Activated CD4-positive, alpha-beta T cell treated with anti-CD3 and anti-CD28 coated beads for 1 hour (primary cell): Measurements from ENCODE around the gene NPC1L1.

ENCODE experiments used
- DNase-seq: peaks from one replicate; pipeline ENCODE4 v3.0.0-alpha.2; 2020

The NPC1L1 gene, protein sequence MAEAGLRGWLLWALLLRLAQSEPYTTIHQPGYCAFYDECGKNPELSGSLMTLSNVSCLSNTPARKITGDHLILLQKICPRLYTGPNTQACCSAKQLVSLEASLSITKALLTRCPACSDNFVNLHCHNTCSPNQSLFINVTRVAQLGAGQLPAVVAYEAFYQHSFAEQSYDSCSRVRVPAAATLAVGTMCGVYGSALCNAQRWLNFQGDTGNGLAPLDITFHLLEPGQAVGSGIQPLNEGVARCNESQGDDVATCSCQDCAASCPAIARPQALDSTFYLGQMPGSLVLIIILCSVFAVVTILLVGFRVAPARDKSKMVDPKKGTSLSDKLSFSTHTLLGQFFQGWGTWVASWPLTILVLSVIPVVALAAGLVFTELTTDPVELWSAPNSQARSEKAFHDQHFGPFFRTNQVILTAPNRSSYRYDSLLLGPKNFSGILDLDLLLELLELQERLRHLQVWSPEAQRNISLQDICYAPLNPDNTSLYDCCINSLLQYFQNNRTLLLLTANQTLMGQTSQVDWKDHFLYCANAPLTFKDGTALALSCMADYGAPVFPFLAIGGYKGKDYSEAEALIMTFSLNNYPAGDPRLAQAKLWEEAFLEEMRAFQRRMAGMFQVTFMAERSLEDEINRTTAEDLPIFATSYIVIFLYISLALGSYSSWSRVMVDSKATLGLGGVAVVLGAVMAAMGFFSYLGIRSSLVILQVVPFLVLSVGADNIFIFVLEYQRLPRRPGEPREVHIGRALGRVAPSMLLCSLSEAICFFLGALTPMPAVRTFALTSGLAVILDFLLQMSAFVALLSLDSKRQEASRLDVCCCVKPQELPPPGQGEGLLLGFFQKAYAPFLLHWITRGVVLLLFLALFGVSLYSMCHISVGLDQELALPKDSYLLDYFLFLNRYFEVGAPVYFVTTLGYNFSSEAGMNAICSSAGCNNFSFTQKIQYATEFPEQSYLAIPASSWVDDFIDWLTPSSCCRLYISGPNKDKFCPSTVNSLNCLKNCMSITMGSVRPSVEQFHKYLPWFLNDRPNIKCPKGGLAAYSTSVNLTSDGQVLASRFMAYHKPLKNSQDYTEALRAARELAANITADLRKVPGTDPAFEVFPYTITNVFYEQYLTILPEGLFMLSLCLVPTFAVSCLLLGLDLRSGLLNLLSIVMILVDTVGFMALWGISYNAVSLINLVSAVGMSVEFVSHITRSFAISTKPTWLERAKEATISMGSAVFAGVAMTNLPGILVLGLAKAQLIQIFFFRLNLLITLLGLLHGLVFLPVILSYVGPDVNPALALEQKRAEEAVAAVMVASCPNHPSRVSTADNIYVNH (N-terminal part only)

DNA sequence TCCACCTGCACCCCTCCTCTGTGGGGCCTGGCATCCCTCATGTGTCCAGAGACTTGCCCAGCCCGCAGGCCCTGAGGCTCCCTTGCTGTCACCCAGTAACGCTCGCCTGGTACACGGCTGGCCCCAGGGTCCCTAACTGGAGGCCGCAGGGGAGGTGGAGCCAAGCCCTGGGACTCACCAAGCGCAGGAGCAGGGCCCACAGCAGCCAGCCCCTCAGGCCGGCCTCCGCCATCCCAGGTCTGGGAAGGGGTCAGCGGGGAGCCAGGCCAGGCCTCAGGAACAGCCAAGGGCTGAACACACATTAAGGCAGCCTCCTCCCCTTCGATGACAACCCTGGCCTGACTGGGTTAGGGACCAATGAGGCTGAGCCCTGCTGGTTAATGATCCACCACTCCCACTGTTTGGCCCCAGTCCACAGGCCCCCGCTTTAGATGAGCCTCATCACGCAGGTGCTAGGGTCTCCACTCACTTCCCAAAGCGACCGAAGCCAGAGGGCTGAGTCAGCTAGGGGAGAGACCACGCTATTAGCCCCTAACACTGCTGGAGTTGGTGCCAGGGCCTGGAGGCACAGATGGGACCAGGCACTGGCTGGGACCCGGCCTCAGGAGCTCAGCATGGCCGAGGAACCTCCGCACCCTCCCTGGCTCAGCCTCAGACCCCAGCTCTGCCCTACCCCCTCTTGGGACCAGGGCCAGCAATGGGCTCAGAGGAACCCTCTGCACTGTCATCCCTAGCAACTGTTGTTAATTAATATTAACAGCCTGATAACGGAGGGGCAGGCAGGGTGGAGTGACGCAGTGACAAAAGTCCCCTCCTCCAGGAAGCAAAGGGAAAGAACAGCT, at the start of gene NPC1L1:
Gene NPC1L1, minus strand, starts transcription at position 303 of the 842 bp plus-strand sequence. Its CDS starts 71 bp downstream, at position 232.
- no peak for DNase-seq

DNA sequence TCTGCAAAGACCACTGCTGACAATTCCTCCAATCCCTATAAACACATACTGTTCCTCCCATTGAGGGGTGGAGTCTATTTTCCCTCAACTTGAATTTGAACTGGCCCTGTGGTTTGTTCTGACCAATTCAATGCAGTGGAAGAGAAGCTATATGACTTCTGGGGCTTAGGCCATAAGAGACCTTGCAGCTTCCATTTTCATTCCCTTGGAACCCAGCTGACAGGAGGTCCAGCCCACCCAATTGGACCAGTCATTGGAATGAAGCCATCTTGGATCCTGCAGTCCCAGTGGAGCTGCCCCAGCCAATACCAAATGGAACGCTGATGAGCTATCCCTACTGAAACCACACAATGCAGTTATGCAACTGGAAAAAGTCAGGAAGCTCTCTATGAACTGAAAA, 49.8 kb upstream of the NPC1L1 start:
- no peak for DNase-seq

DNA sequence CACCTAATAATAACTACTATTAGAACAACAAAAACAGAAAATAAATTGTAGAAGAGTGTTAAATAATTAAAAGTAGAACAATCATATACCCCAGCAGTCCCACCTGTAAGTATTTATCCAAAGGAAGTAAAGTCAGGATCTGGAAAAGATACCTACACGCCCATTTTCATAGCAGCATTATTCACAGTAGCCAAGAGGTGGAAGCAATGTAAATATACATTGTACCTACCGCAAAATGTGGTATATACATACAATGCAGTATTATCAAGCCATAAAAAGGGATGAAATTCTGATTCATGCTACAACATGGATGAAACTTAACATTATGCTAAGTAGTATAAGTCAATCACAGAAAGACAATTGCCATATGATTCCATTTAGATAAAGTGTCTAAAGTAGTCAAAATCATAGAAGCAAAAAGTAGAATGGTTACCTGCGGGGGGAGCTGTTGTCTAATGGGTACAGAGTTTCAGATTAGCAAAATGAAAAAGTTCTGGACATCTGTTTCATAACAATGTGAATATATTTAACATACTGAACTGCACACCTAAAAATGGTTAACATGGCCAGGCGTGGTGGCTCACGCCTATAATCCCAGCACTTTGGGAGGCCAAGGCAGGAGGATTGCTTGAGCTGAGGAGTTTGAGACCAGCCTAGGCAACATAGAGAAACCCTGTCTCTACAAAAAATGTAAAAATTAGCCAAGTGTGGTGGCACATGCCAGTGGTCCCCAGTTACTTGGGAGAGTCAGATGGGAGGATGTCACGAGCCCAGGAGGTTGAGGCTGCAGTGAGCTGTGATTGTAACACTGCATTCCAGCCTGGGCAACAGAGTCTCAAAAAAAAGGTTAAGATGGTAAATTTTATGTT, 46.9 kb upstream of the NPC1L1 start:
- no peak for DNase-seq

DNA sequence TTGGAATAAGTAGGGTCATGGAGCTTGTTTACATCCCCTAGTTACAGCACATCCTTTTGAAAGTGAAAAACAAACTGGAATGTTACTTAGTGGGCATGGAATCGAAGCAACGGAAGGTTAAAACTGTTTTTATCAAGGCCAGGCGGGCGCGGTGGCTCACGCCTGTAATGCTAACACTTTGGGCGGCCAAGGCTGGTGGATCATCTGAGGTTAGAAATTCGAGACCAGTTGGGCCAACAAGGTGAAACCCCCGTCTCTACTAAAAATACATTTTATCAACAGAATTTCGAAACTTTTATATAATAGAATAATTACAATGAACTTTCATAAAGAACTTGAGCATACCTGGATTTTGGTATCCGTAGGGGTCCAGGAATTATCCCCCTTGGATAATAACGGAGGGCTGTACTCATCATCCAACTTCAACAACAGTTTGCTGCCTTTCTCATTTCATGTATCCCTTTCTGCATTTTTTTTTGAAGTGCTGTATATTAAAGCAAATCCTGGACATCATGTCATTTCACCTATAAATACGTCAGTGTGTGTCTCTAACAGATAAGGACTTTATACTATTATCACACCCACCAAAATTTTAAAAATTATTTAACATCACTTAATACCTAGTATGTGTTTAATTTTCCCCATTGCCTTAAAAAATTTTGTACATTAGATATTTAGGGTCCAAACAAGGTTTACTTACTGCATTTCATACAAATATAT, 42.2 kb upstream of the NPC1L1 start:
- DNase-seq, result no peak

DNA sequence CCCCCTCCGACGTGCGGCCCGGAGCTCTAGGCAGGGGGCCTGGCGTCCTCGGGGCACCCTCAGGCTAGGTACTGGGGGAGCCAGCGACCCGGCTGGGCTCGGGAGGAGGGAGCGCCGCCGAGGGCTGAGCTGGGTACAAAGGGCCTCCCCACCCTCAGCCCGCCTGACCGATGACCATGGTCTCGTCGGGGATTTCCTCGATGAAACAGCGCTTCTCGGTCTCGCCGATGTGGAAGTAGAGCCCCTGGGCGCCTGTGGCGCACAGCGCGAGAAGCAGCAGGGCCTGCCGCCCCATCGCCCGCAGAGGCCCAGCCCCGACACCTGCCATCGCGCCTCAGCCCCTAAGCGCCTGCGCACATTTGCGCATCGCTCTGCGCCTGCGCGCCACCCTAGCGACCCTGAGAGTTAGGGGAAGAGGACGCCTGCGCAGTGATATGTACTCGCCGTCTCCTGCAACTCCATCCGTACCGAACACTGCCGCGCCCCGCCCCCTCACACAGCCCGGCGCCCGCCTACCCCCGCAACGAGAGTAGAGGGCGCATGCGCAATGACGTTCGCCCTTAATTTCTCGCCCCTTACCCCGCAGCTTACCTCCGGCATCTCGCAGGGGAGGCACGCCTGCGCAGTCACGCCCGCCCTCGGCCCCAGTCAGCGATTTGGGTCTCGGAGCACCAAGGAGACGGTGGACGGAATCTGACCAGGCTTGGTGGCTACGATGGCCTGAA, 40.9 kb upstream of the NPC1L1 start, which contains the start of gene TMED4:
Gene TMED4, minus strand, starts transcription at position 353 of the 725 bp plus-strand sequence. Its CDS starts 25 bp downstream, at position 328.
- DNase-seq, result peak; percentile 100

DNA sequence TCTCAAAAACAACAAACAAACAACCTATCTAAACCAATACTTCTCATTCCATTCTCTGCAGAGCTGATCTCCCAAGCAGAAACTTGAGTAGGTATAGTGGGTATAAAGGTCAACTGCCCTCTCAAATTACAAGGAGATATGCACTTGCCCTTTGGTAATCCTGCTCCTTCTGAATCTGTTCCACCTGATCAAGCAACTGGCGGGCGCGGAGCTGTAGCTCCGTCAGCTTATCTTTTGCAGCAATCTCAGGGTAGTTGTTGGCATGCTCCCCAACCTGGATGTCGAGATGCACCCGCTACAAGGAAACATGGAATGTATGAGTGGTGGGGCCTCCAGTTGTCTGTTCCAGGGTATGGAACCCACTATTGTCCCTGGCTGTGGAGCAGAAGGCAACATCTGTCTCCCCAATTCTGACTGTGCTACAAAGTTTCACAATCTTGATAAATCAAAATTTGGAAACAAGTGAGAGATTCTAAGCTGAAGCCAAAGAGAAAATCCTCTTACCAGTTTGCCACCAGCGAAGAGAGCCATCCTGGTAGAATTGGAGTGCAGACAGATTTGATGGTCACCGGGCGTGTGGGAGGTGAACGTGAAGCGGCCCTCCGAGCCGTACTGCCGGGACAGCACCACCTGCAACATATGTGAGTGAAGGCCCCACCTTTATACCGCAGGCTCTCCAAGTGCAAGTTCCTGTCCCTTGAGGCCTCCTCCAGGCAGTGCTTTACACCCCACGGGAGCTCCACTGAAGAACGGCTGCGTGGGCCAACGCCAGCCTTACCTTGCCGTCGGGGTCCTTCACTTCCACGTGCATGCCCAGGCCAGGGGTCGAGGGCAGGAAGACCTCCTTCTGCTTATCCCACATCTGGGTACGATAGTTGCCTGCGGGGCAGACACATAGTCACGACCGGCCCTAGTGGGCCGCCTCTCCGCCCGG, 40.1 kb upstream of the NPC1L1 start:
- peak; percentile 22 for DNase-seq

DNA sequence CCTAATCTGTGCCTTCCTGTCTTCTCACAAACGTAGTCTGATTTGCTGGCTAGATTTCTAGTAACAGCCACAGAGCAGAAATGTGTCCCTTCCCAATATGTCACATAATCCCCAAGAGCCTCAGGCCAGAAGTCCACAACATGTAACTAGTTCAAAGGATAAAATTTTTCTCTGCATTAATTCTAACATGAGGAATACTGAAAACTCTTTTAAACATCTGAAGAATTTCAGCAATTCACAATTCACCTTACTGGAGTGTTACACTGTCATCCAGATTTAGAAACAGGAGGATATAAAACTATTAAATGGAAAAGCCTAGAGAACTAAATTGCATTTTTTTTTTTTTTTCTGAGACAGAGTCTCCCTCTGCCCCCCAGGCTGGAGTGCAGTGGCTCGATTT, 35.1 kb upstream of the NPC1L1 start:
- DNase-seq, result no peak

DNA sequence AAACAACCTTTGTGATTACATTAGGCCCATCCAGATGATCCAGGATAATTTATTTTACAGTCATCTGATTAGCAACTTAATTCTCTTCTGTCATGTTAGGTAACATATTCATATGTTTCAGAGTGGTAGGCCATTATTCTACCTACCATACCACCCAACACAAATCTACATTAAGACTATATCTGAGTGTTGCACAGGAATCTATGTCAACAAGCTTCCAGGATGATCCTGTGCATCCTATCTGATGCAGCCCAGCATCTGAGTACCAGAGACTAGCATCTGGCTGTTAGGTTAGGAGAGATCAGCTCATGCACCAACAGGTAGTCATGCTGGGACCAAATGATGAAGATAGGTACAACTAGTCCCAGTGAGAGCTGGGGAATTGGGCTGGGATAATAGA, 33.9 kb upstream of the NPC1L1 start:
- no peak for DNase-seq

DNA sequence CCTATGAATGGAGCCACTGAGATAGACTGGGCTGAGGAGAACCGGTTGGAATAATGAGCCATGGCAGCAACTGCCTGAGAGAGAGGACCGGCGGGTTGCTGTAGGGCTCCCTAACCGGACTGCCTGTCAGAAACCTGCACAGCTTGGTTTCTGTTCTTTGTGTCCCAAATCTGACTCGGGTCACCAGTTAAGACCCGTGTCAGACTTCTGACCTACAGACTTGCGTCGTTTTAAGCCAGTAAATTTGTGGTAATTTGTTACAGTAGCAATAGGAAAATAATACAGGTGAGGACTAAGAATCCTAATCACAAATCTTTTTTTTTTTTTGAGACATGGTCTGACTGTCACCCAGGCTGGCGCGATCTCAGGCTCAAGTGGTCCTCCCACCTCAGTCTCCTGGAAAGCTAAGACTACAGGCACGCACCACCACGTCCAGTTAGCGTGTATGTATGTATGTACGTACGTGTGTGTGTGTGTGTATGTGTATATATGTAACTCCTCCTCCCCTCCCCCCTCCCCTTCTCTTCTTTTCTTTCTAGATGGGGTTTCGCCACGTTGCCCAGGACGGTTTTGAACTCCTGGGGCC, 33.2 kb upstream of the NPC1L1 start:
- no peak for DNase-seq

DNA sequence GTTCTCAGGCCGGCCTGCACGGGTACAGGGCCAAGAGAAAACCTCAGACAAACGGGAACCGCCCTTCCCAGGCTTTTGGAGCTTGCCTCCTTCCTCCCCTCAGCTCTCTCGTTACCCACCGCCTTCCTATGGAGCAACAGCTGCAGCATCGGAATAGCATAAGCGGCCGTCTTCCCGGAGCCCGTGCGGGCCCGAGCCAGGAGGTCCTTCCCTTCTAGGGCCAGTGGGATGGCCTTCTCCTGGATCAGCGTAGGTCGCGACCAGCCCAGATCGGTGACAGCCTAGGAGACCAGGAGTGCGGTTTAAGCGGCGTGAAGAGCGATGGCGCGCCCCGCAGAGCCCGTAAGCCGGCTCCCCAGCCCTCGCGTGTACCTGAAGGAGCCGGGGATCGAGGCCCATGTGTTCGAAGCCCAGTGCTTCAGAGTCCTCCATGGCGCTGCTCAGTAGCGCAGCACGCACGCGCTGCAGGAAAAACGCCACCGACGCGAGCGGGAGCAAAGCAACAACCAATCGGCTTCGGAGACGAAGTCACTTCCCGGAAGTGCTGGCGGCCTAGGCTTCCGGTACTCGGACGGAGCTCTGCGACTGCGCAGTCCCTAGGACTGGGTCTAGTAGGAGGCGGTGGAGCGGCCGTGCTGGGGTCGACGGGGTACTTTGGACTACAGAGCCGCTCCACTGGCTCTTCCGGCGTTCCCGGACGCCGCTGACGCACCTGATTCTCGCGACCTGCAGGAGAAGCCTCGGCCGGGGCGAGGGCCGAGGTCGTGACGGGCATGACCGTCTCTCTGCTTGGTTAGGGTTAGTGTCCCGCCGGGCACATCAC, 32.5 kb upstream of the NPC1L1 start, which contains the start of gene DDX56:
Gene DDX56, minus strand, starts transcription at position 445 of the 823 bp plus-strand sequence. Its CDS starts 13 bp downstream, at position 432.
- peak; percentile 86 for DNase-seq

DNA sequence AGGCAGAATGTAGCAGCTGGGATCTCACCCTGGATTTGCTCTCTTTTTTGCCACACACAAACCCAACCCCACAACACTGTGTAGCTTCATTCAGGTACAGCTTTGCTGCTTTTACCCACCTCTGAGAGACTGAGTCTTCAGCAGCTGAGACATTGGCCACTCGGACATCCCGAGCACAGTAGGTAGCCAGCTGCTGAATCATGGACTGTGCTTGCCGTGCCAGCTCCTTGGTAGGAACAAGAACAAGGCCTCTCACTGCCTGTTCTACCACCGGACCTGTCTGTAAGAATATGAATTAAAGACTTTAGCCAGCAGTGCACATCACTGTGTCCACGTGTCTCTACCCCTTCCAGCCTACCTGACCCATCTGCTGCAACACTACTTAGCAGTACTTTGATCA, 31.6 kb upstream of the NPC1L1 start:
- DNase-seq, result no peak

DNA sequence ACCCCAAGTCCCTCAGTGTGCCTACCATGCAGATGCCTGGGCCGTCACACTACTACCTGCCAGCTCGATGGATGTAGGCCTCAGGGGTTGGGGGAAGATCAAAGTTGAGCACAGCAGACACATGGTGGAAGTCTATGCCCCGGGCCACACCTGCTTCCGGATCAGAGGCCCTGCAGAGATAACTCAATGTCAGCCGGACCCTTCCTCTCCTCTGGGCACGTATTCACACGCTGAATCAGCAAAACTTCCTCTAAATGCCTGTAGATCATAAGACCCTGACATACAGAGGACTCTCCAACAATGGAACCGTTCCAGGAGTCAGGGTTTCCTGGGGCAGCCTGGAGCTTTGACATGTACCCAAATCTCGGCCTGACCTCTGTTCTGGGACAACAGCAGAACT, 28.8 kb upstream of the NPC1L1 start:
- DNase-seq, result no peak

DNA sequence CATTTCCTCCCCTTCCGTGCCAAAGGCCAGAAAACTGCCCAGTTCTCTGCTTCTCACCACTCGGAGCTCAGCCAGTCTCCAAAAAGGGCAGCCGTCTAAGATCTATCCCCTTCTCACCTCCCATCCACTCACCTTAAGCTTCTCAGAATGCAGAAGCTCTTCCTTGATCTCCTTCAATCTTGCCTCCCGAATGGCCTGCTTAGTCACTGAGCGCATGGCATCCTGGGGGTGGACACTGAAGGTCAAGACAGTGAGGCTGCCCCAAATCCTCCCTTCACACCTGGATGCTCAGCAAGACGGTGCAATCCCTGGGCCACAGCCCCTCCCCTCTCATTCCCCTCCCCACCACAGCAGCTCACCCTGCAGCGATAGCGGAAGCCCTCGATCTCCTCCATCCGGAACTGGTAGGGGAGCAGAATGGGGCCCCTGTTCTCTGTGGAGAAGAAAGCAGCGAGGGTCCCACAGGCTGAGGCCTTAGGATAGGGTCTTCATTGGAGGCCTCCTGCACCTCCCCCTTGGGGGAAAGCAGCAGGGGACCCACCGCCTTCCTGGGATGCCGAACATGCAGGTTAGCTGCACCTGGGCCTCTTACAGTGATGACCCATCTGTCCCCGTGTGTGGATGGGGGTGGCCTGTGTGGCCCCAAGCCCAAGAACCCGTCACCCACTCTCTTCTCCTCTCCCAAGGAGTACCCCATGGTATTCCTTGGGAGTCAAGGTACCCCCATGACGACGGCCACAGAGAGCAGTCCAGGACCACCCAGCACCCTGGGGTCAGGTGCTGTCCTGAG, 27.8 kb upstream of the NPC1L1 start:
- DNase-seq, result no peak

DNA sequence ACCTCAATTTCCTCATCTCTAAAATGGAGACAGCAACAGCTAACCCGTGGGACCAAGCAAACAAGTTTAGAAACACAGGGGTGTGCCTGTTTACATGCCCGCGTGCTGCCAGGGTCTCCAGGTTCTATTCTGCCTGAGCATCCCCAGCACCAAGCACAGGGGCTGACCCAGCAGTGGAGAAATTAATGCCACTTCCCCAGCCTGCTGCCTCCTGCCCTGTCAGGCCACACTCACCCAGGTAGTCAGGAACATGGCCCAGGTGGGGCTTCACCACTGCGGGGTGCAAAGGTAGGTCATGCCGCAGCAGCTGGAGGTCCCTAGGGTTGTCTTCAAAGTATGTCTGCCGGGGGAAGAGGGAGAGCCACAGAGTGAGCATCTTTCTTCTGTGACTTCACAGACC, 26.8 kb upstream of the NPC1L1 start:
- DNase-seq, result no peak

DNA sequence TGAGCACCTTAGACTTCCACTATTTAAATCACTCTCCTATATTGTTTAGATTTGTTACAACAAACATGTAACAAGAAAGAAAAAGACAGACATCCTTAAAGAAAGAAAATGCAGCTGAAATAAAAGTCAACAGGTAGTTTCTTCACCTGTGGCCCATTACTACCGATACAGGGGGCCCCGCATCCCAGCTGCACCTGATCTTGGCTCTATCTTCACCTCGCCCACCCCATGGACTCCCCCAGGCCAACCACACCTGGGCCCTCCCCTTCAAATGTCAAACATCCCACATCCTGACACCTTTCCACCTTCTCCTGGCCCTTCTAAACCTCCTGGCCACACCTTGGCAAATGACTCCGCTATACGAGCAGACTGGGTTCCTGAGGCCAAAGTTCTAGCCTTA, 25.6 kb upstream of the NPC1L1 start:
- DNase-seq, result no peak
